A673 (cell line): ENCODE results near the gene CELF4. TPM values are rescaled to one million over a fixed set of nuclear protein-coding genes. Genes with fewer than 3 reads are reported as not detected.

ENCODE experiments used
- BruUV-seq: library from RNA; stranded (reverse); fragments of 400-500 nt; replicated peaks from 2 replicates; lab custom pipeline; 2021; lab: Mats Ljungman, UMichigan
- CTCF ChIA-PET: fragments of 300-600 bp; sonication (Branson Sonifier 250); formaldehyde crosslinking; loops from one replicate; lab custom pipeline; 2022; ENCODE audit warnings: antibody characterized with exemption; lab: Charles Lee
- POLR2A ChIA-PET: fragments of 300-600 bp; sonication (Branson Sonifier 250); formaldehyde crosslinking; loops from one replicate; lab custom pipeline; 2022; ENCODE audit warnings: antibody characterized with exemption; ENCODE audit not compliant: low non-redundant PET; lab: Charles Lee
- DNase-seq: peaks from one replicate; pipeline ENCODE4 v3.0.0-alpha.2; 2015; ENCODE audit warnings: low spot score
- H3K27ac ChIP-seq: fragments of 200-600 bp; sonication (generic); 2 replicates; pipeline ENCODE4 v1.5.1; 2016; ENCODE audit warnings: mixed run types, low read depth, mild to moderate bottlenecking, mixed read lengths, antibody characterized with exemption, low read length; ENCODE audit not compliant: poor library complexity, severe bottlenecking
- H3K27me3 ChIP-seq: fragments of 200-600 bp; sonication (generic); replicated peaks from 2 replicates; pipeline ENCODE4 v1.6.1; 2017; ENCODE audit warnings: mixed run types, low read depth, mild to moderate bottlenecking, mixed read lengths, antibody characterized with exemption, low read length; ENCODE audit not compliant: insufficient read depth, poor library complexity
- H3K36me3 ChIP-seq: fragments of 200-600 bp; sonication (generic); 2 replicates; pipeline ENCODE4 v1.6.1; 2016; ENCODE audit warnings: mixed run types, mild to moderate bottlenecking, mixed read lengths, antibody characterized with exemption, low read length; ENCODE audit not compliant: insufficient read depth, poor library complexity, severe bottlenecking
- H3K4me1 ChIP-seq: fragments of 200-600 bp; sonication (generic); 2 replicates; pipeline ENCODE4 v1.6.1; 2017; ENCODE audit warnings: mixed run types, mild to moderate bottlenecking, mixed read lengths, antibody characterized with exemption, low read length; ENCODE audit not compliant: insufficient read depth, poor library complexity, severe bottlenecking
- H3K4me3 ChIP-seq: fragments of 200-600 bp; sonication (generic); 2 replicates; pipeline ENCODE4 v1.5.1; 2016; ENCODE audit warnings: low read depth, mixed run types, mild to moderate bottlenecking, mixed read lengths, low read length; ENCODE audit not compliant: poor library complexity, severe bottlenecking
- H3K9me3 ChIP-seq: fragments of 200-600 bp; sonication (generic); 2 replicates; pipeline ENCODE4 v1.6.1; 2016; ENCODE audit warnings: mixed run types, low read depth, mild to moderate bottlenecking, mixed read lengths, antibody characterized with exemption, low read length; ENCODE audit not compliant: poor library complexity, severe bottlenecking
- CTCF ChIP-seq: fragments of 300-800, 200-600 bp; sonication (generic); conservative IDR thresholded peaks from 2 replicates; pipeline ENCODE4 v1.5.1; 2017; ENCODE audit warnings: low read depth, mild to moderate bottlenecking, antibody characterized with exemption, low read length, moderate library complexity, mixed read lengths
- EZH2 ChIP-seq: fragments of 200-600 bp; sonication (generic); IDR thresholded peaks from 2 replicates; pipeline ENCODE4 v1.6.1; 2017; ENCODE audit warnings: borderline replicate concordance, low read depth, mild to moderate bottlenecking, mixed read lengths, antibody characterized with exemption, low read length; ENCODE audit not compliant: poor library complexity, severe bottlenecking
- intact Hi-C: fragments of 100-400 bp; cut with micrococcal nuclease; formaldehyde crosslinking; loops from one replicate; pipeline ENCODE4 v1.10.0; 2022; ENCODE audit not compliant: unreplicated experiment
- total RNA-seq: library from RNA; stranded (reverse); gene quantifications from 2 replicates; pipeline ENCODE4 v1.2.3, GENCODE V29; 2021

The CELF4 gene
- total RNA-seq, 1 experiment from 2014 or later = not detected

GRCh38 chr18:37456873-37457272 is 108.7 kb downstream of the CELF4 start:
- Histone ChIP-seq H3K27me3 (peaks cover 34% of the 10 kb centered on the region), H3K4me3 (no peak overlapping the region), H3K27ac (no peak overlapping the region), H3K36me3 (no peaks in the 10 kb centered on the region), H3K4me1 (no peaks in the 10 kb centered on the region), H3K9me3 (no peaks in the 10 kb centered on the region)
- BruUV-seq = no TSS peak
- intact Hi-C loops = no loop called here
- ChIA-PET CTCF (no interaction called here), POLR2A (no interaction called here)
- TF ChIP-seq CTCF (no peak), EZH2 (no peak)
- DNase-seq = no peak

DNA sequence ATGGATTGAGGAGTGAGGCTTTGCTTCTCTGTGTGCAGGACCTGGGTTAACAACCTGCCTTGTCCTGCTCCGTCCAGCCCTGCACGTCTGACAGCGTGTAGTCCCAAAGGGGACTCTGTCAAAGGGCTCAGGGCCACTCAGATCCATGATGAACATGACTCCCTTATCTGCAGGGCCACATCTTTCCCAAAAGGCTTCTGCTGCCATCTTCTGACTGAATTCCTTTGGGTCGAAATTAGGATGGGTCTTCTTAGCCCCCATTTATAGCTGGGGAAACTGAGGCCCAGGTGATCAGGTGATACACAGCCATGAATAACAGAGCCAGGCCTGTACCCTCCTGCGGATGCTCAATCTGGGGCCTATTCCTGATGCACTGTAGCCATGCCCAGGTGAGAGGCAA is 109.2 kb downstream of the CELF4 start:
- no TSS peak for BruUV-seq
- Histone ChIP-seq H3K27ac (no peak overlapping the region), H3K4me1 (no peaks in the 10 kb centered on the region), H3K4me3 (no peak overlapping the region), H3K27me3 (peaks cover 34% of the 10 kb centered on the region), H3K9me3 (no peaks in the 10 kb centered on the region), H3K36me3 (no peaks in the 10 kb centered on the region)
- no peak for DNase-seq
- intact Hi-C loops = no loop called here
- CTCF ChIA-PET = no interaction called here
- POLR2A ChIA-PET = no interaction called here
- TF ChIP-seq CTCF = no peak
- no peak for TF ChIP-seq EZH2

GRCh38 chr18:37453752-37454151 is 111.8 kb downstream of the CELF4 start:
- DNase-seq = no peak
- CTCF ChIA-PET = no interaction called here
- TF ChIP-seq EZH2 = no peak
- Histone ChIP-seq H3K27ac (no peak overlapping the region), H3K36me3 (no peaks in the 10 kb centered on the region), H3K4me1 (no peaks in the 10 kb centered on the region), H3K4me3 (no peak overlapping the region), H3K27me3 (peaks cover 20% of the 10 kb centered on the region), H3K9me3 (no peaks in the 10 kb centered on the region)
- no TSS peak for BruUV-seq
- POLR2A ChIA-PET = no interaction called here
- intact Hi-C loops = no loop called here

DNA sequence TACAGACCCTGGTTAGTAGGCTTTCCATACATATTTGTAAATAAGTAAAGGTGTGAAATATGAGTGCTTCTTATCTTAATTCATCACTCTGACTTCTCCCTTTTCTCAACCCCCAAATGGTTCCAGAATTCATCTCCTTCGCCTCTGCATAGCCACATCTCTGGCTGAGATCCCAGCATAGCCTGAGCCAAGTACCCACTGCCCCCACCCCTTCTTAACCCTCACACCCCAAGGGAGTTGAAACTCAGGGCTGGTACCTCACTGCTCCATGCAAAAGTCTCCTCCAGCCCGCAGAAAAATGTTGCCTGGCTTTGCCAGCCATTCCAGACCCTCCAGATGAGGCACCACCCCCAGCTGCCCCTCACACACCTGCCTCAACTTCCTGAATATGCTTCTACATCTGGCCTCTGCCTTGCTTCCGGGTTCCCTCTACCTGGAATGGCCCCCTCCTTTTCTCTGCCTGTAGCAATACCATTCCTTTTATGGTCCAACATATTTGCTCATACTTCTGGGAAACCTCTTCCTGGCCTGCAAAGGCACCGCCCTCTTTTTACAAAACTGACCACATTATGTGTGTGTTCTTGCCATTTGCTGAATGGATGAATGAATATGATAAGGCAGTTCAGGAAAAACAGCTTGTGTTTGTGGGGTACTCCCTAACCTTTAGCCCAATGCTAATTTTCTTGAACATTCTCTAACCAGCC is 112.8 kb downstream of the CELF4 start:
- peaks cover 18% of the 10 kb centered on the region for H3K27me3 ChIP-seq
- H3K4me1 ChIP-seq = no peaks in the 10 kb centered on the region
- DNase-seq = no peak
- no peak for TF ChIP-seq CTCF
- TF ChIP-seq EZH2 = no peak
- H3K36me3 ChIP-seq = no peaks in the 10 kb centered on the region
- CTCF ChIA-PET = no interaction called here
- H3K4me3 ChIP-seq = no peak overlapping the region
- intact Hi-C loops = no loop called here
- POLR2A ChIA-PET = no interaction called here
- BruUV-seq = no TSS peak
- no peaks in the 10 kb centered on the region for H3K9me3 ChIP-seq
- H3K27ac ChIP-seq = no peak overlapping the region
